Choroid plexus epithelial cell (primary cell): Measurements from ENCODE around the gene ARHGAP8.

ENCODE experiments used
- DNase-seq: peaks from one replicate; pipeline ENCODE4 v3.0.0-alpha.2; 2010; ENCODE audit warnings: low read depth
- H3K4me3 ChIP-seq: 2 replicates; pipeline ENCODE4 v1.5.1; 2011; ENCODE audit warnings: low read depth, mild to moderate bottlenecking, control low read depth, low read length, moderate library complexity
- TF ChIP-seq, protein P1 (sequence below): conservative IDR thresholded peaks from 2 replicates; pipeline ENCODE4 v1.5.1; 2011; ENCODE audit warnings: low read depth, mild to moderate bottlenecking, control low read depth, inconsistent platforms, low read length, moderate library complexity

ARHGAP8 gene

DNA sequence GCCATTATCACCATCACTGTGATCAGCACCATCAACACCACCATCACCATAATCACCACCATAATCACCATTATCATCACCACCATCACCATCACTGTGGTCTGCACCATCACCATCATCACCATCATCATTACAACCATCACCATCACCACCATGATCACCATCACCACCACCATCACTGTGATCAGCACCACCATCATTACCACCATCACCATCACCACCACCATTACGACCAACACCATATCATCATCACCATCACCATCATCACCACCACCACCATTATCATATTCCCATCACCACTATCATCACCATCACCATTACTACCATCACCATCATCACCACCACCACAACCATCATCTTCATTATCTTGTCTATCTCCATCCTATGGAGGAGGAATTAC lies 132.2 kb downstream of the ARHGAP8 start:
- H3K4me3 ChIP-seq = no peak overlapping the region
- TF ChIP-seq, protein P1, sequence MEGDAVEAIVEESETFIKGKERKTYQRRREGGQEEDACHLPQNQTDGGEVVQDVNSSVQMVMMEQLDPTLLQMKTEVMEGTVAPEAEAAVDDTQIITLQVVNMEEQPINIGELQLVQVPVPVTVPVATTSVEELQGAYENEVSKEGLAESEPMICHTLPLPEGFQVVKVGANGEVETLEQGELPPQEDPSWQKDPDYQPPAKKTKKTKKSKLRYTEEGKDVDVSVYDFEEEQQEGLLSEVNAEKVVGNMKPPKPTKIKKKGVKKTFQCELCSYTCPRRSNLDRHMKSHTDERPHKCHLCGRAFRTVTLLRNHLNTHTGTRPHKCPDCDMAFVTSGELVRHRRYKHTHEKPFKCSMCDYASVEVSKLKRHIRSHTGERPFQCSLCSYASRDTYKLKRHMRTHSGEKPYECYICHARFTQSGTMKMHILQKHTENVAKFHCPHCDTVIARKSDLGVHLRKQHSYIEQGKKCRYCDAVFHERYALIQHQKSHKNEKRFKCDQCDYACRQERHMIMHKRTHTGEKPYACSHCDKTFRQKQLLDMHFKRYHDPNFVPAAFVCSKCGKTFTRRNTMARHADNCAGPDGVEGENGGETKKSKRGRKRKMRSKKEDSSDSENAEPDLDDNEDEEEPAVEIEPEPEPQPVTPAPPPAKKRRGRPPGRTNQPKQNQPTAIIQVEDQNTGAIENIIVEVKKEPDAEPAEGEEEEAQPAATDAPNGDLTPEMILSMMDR = no peak

DNA sequence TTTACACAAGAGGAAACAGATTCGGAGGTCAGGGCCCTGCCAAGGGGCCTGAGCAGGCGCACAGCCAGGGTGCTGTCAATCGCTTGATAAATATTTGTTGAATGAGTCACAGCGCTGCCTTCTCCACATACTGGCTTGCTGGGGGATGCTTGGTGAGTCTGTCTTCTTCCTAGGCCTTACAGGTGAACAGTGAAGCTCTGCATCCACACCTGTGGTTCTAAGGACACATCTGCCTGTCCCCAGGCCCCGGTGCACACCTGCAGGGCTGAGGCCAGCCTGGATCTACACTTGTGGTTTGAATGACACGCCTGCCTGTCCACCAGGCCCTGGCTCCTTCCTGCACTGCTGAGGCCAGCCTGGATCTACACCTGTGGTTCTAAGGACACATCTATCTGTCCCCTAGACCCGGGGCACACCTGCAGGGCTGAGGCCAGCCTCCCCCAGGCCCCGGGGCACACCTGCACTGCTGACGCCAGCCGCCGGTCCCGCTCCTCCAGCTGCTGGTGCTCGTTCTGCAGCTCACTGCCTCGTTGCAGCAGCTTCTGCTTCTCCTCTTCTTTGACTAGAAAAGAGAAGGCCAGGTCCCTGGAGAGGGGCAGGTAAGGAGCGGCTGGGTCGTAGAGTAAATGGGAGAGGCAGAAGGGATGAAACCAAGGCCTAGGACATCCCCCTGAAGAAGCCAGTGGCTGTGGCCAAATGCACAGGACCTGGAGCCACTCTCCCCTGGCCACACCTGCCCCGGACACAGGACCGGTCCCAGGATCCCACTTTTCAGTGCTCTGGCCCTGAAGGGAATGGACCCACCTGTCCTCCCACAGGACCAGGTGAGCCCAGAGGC lies 132.8 kb downstream of the ARHGAP8 start:
- no peak for DNase-seq
- no peak overlapping the region for H3K4me3 ChIP-seq
- TF ChIP-seq, protein P1 = no peak

More for the DNA sequence above, 132.2 kb downstream of the ARHGAP8 start:
- DNase-seq = no peak

DNA sequence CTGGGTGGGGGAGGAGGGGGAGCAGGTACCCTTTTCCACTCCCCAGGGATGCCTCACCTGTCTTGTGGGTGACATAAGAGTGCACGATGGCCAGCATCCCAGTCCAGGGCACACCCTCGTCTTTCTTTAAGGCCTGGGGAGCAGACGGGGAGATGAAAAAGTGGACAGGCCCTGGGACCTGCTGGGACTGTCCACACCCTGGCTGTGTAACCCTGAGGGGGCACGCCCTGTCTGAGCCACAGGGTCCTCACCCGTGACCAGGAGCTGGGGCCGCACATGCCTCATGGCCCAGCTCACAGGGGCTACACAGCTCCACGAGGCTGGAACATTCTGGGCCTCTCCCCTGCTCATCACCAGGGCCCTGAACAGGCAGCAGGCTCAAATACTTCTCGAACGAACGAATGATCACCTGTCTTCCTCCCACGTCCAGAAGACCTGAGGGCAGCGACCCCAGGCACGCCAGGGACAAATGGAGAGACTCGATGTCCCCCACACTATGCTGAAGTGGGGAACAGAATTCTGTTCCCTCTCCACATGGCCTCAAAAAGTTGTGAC lies 133.5 kb downstream of the ARHGAP8 start:
- no peak for DNase-seq

DNA sequence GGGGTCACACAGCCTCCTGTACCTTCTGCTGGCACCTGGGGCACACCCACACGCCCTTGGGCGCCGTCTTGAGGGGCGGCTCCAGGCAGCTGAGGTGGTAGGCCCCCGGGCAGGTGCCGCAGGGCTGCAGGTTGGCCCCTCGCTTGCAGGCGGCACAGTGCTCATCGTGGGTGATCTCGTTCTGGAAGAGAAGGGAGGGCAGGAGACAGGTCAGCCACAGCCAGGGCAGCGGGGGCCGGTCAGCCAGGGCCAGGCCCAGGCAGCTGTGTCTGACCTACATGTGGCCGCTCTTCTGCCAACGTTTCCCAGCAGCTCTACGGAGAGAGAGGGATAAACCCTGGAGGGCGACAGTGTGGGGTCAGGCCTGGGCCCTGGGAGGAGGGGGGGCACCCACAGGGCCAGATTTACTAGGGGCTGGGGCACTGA lies 135.6 kb downstream of the ARHGAP8 start:
- no peak overlapping the region for H3K4me3 ChIP-seq
- no peak for DNase-seq
- TF ChIP-seq, protein P1 = no peak

More for the DNA sequence above, 133.5 kb downstream of the ARHGAP8 start:
- TF ChIP-seq, protein P1 = no peak
- H3K4me3 ChIP-seq = no peak overlapping the region

DNA sequence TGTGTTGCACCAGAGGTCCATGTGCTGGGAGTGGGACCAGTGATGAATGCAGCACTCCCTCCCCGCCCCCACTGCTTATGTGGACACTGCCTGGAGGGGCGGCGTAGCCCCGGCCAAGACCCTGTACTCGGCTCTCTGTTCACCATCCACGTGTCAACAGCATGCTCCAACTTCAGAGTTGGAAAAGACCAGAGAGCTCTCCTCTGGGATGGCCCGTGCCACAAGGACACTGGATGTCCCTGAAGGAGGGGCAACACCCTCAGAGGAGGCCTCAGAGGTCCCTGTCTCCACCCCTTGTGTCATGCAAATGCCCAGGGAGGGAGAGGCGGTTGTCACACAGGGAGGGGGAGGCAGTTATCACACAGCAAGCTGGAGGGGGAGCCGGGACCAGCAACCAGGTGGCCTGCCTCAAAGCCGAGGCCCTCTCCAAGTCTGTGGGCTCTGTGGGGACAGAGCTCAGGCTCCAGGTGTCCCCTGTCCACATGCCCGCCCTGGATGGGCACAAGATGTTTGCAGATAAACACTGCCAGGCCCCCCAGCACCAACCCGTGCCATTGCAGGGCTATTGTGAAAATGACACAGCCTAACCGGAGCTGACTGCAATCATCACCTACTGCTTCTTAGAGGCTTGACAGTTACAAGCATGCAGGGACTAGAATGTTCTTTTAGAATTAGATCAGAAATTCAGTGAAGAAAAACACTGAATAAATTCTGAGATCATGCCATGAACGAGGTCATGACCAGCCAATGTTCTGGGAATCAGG lies 136.3 kb downstream of the ARHGAP8 start:
- TF ChIP-seq, protein P1 = no peak
- H3K4me3 ChIP-seq = no peak overlapping the region
- no peak for DNase-seq

DNA sequence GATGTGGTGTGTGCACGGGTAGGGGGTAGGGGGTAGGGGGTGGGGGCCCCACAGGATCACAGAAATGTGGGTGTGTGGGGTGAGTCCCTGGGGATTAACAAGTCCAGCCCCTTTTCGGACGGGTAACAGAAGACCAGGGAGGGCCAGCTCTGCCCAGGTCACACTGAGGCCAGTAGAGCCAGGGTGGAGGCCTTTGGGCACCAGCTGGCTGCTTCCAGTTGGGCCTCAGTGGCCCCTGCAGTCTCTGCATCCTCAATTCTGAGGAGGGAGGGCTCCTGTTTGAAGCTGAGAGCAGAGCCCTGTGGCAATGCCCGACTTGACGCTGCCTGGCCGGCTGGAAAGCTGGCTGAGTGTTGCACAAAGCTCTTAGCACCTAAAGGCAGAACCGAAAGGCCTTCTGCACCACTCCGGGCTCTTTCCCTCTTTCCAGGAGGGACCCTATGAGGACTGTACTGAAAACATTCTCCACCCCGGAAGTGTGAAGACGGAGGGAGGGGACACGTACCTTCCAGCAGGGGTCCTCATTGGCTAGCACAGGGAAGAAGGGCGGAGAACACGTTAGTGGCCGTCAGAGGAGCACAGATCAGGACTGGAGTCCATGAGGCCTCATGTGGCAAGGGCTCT lies 137.0 kb downstream of the ARHGAP8 start:
- no peak overlapping the region for H3K4me3 ChIP-seq
- DNase-seq = no peak
- TF ChIP-seq, protein P1 = no peak
